GM21367 (cell line): ENCODE data around the gene MOCOS.
"Not testable (repeated sequence)": the region's sequence is repeated elsewhere in the genome, so short reads cannot be mapped to it uniquely, and the experiment has no call there.

Source experiments
- ATAC-seq: cut with Tn5 transposase; IDR thresholded peaks from one replicate; pipeline ENCODE4 v1.9.1; 2021; ENCODE audit not compliant: unreplicated experiment

The MOCOS gene

DNA sequence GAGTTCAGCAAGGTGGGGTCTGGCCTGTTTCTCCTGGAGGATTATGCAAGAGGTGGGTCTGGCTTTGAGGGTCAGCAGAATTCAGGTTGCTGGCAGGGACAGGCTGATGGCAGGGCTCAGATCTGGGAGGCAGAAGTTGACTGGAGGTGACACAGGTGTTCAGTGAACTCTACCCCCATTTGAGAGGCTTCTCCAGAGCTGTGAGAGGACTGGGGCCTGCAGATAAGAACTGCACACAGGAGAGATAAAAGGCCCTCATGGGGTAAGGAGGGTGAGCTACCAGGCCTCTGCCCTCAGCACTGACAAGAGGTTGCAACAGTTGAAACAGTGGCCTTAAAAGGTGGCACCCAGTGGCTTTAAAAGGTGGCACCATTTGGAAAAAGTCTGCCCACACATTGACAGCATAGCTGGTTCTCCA lies 13.1 kb downstream of the MOCOS start:
- ATAC-seq, result no peak

DNA sequence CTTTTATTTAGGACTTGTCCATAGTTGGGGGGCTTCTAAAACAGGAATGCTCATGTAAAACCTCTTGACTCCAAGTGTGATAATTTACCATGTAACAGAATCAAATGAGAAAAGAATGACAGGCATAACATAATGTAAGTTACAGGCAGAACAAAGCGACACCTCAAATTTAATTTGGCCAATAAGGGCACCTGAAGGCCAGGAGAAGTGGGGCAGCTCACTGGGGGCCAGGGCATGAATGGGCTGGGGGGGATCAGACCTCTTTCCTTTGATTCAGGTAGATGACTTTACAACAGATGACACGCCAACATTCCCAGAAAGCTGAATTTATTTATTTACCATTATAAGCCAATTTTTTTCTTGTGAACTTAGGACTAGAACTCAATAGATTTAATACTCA lies 14.5 kb downstream of the MOCOS start:
- ATAC-seq, result no peak

GRCh38 chr18:36203360-36203895 lies 16.1 kb downstream of the MOCOS start:
- ATAC-seq, result no peak

DNA sequence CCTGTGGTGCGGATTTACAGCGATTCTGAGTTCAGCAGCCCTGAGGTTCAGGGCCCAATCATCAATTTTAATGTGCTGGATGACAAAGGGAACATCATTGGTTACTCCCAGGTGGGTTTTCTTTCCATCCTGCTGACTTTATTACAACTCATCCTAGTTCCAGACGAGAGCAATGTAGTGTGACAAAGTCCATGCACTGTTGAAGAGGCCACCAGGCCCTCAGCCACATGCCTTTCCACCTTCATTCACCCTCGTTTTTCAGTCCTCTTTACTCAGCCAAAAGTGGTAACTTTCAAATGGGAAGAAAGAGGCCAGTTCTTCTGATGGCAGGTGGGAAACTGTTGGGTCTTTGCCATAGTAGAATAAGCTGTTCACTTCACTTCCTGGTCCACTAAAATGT lies 17.9 kb downstream of the MOCOS start:
- no peak for ATAC-seq

GRCh38 chr18:36207303-36207702 lies 20.0 kb downstream of the MOCOS start:
- ATAC-seq, result no peak

GRCh38 chr18:36207969-36208368 lies 20.7 kb downstream of the MOCOS start:
- not testable (repeated sequence) for ATAC-seq

- no peak for ATAC-seq
Measured at GRCh38 chr18:36211612-36212065, 24.3 kb downstream of the MOCOS start.

- ATAC-seq, result no peak
Measured at GRCh38 chr18:36212301-36213171, 25.2 kb downstream of the MOCOS start.

DNA sequence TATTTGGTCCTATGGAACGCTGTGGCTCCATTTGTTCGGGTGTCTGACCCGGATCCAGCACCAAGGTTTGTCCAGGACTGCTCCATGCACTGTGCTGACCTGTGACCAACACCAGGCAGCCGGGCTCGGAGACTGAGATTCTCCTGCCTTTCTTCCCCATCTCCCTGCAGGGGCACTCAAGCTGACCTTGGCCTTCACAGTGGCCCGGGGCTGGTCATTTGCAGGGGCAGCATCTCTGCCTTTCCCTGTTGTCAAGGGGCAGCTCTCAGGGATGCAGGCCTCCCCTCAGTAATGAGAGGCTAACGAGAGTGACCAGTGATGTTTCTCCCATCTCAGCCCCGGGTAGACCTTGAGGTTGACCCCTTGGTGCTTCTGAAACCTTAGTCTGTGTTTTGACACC lies 27.5 kb downstream of the MOCOS start:
- ATAC-seq, result no peak

GRCh38 chr18:36215577-36215976 lies 28.3 kb downstream of the MOCOS start:
- no peak for ATAC-seq

- no peak for ATAC-seq
Measured at GRCh38 chr18:36217348-36217747, 30.1 kb downstream of the MOCOS start.

- no peak for ATAC-seq
Measured at GRCh38 chr18:36229188-36229587, 41.9 kb downstream of the MOCOS start.

- not testable (repeated sequence) for ATAC-seq
Measured at GRCh38 chr18:36240510-36240909, 53.2 kb downstream of the MOCOS start.

DNA sequence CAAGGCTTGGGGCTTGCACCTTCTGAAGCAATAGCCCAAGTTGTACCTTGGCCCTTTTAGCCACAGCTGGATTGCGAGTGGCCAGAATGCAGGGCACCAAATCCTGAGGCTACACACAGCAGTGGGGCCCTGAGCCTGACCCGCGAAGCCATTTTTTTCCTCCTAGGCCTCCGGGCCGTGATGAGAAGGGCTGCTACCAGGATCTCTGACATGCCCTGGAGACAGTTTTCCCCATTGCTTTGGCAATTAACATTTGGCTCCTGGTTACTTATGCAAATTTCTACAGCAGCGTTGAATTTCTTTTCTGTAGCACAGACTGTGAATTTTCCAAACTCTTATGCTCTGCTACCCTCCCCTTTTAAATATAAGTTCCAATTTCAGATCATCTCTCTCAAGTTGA lies 54.5 kb downstream of the MOCOS start:
- no peak for ATAC-seq

DNA sequence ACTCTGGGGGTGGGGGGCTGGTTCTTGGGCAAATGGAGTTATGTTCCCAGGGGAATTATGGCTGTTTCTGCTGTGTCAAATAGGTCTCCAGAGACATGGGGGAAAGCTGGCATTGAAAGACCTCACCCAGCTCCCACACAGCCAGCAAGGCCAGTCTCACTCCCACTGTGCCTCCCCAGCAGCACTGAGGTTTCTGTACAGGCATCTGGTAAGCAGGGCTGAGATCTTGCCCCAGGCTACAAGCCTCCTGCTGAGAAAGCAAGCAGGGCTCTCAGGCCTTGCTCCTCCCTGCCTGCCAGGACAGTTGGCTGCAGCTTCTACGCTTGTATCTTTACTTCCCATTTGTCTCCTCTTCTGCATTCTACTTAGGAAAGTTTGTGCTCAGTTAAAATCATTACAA lies 59.7 kb downstream of the MOCOS start:
- no peak for ATAC-seq

GRCh38 chr18:36249392-36249791 lies 62.1 kb downstream of the MOCOS start:
- no peak for ATAC-seq

GRCh38 chr18:36250827-36251226 lies 63.5 kb downstream of the MOCOS start:
- no peak for ATAC-seq

GRCh38 chr18:36255072-36255698 lies 67.9 kb downstream of the MOCOS start:
- ATAC-seq, result no peak

- ATAC-seq, result no peak
Measured at GRCh38 chr18:36256094-36256493, 68.8 kb downstream of the MOCOS start.

DNA sequence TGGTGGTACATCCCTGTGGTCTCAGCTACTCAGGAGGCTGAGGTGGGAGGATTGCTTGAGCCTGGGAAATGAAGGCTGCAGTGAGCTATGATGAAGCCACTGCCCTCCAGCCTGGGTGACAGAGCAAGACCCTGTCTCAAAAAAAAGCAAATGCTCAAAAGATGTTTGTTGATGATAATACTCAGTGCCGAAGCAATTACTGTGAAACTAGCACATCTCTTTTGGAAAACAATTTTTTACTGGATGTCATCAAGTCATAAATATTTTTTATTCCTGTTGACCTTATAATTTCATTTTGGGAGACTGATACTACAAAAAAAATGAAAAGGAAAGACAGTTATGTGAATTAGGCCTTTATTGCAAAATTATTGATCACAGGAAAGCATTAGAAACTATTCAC lies 75.7 kb downstream of the MOCOS start:
- ATAC-seq, result no peak

GRCh38 chr18:36264283-36264682 lies 77.0 kb downstream of the MOCOS start:
- ATAC-seq, result no peak

DNA sequence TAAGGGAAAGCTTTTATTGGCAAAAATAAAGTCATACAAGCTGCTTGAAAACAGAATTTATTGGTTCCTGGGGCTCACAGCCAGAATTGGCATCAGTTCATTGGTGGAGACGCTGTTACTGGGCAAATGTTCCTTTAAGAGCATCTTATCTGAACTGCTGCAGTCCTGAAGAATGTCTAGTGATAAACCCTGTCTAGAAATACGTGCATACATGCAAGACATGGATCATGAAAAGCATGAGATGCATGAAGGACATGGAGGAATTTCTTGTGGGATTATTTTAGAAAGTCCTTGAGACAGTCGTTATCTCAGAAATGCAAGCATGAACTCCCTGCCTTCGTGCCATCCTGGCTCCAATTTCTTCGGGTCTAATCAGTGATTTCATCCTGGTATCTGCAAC lies 77.7 kb downstream of the MOCOS start:
- no peak for ATAC-seq
